Thymus (tissue), 11 donors: ENCODE measurements around the gene HERC2. TPM values are rescaled to one million over a fixed set of nuclear protein-coding genes. Genes with fewer than 3 reads are reported as not detected.
"Not testable (repeated sequence)": the region's sequence is repeated elsewhere in the genome, so short reads cannot be mapped to it uniquely, and the experiment has no call there.

Experiments used
- DNase-seq, 9 donors: peaks; one replicate each; pipeline ENCODE4 v3.0.0-alpha.2; 2013; ENCODE audit warnings: low spot score in 9 of 9, low read depth in 6 of 9, missing footprints in 1 of 9
- H3K27ac ChIP-seq, 2 donors: one replicate each; pipeline ENCODE4 v1.5.1; 2013; ENCODE audit warnings: control low read depth in 1 of 2, low read depth in 1 of 2, low read length in 1 of 2, mild to moderate bottlenecking in 1 of 2, moderate library complexity in 1 of 2
- H3K27me3 ChIP-seq, 2 donors: one replicate each; pipeline ENCODE4 v1.5.1; 2013; ENCODE audit warnings: low read length in 1 of 2; ENCODE audit not compliant: control insufficient read depth in 2 of 2, insufficient read depth in 1 of 2
- H3K36me3 ChIP-seq, 2 donors: one replicate each; pipeline ENCODE4 v1.5.1; 2013; ENCODE audit warnings: low read length in 1 of 2, mild to moderate bottlenecking in 1 of 2, moderate library complexity in 1 of 2; ENCODE audit not compliant: control insufficient read depth in 2 of 2, insufficient read depth in 2 of 2
- H3K4me1 ChIP-seq, 2 donors: one replicate each; pipeline ENCODE4 v1.5.1; 2013; ENCODE audit warnings: low read length in 2 of 2; ENCODE audit not compliant: control insufficient read depth in 2 of 2, insufficient read depth in 2 of 2
- H3K4me3 ChIP-seq, 2 donors: one replicate each; pipeline ENCODE4 v1.5.1; 2013; ENCODE audit warnings: low read length in 2 of 2, control low read depth in 1 of 2, mild to moderate bottlenecking in 1 of 2
- H3K9me3 ChIP-seq, 2 donors: one replicate each; pipeline ENCODE4 v1.5.1; 2013; ENCODE audit warnings: low read length in 1 of 2, mild to moderate bottlenecking in 1 of 2; ENCODE audit not compliant: control insufficient read depth in 2 of 2, insufficient read depth in 1 of 2
- WGBS: extraction: QIAGEN DNeasy Blood & Tissue Kit; methylation state at CpG from one replicate; pipeline ENCODE4 v1.1.7; 2013; 5-methylcytosine and 5-hydroxymethylcytosine counted together
- polyA plus RNA-seq: library from polyadenylated mRNA; stranded (reverse); fragments of 200-250 nt; gene quantifications from one replicate; pipeline ENCODE4 v1.2.3, GENCODE V29; 2013
- total RNA-seq: library from RNA; stranded (reverse); fragments of 120-200 nt; gene quantifications from one replicate; pipeline ENCODE4 v1.2.4, GENCODE V29; 2013
- donor health status: healthy.

HERC2 gene
- total and polyA plus RNA-seq, 2 donors: 18.7 to 27.1 TPM

DNA sequence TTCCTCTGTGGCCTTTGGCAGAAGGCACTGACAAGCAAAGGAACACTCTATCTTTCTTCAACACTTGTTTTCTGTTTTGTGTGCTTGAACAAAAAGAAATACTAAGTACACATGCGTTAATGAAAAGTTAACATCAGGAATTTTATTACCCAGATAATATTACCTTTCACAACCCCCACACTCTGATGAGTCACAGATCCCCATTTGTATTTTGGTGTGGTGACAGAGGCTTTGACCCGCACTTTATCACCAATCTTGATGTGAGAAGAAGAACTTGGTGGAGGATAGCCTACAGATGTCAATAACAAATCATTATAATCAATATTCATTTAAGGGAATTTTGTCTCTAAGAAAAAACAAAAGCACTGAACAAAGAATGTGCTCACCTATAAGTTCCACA lies 123.8 kb downstream of the HERC2 start:
- not testable (repeated sequence) for H3K4me1 ChIP-seq, H3K27ac ChIP-seq, DNase-seq, H3K4me3 ChIP-seq, H3K36me3 ChIP-seq, H3K27me3 ChIP-seq, H3K9me3 ChIP-seq
- 95% methylated on average over 2 of the region's 2 CpGs for WGBS

DNA sequence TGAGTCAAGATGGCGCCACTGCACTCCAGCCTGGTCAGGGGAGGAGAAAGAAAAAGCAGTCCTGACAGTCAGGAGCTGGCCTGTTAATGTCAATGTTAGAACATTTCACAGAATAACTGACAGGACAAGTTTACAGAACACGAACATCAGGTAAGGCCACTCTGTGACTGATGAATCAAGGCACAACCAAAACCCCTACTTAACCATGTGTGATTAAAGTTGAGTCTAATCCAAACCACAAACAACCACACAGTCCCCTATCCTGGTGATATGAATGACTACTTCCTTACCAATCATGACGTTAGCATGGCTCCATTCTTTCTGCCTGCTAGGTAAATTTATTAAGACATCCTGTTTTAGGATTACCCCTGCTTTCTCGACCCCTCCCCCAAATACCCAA lies 124.3 kb downstream of the HERC2 start:
- H3K36me3 ChIP-seq, H3K27me3 ChIP-seq, H3K4me3 ChIP-seq, H3K27ac ChIP-seq, H3K9me3 ChIP-seq, H3K4me1 ChIP-seq, DNase-seq: not testable (repeated sequence)
- 91% methylated on average over 3 of the region's 4 CpGs for WGBS

DNA sequence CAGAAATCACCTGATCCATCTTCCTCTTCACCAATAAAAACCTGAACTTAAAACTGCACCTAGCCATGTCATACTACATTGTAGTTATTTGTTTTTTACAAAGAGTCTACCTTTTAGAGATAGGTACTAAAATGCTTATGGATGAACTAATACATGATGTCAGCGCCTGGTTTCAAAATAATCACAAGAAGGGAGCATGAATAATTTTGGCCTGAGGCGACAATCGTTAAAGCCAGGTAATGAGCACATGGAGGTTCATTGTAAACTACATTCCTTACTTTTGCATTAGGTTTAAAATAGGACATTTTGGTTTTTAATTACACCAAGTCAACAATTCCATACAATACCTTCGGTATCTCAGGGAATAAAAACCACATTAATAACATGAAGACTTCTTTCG lies 125.4 kb downstream of the HERC2 start:
- H3K27me3 ChIP-seq: not testable (repeated sequence)
- WGBS: 89% methylated on average over 5 of the region's 5 CpGs
- peaks cover 0 to 14% of the 10 kb centered on the region in 2 donors for H3K36me3 ChIP-seq

DNA sequence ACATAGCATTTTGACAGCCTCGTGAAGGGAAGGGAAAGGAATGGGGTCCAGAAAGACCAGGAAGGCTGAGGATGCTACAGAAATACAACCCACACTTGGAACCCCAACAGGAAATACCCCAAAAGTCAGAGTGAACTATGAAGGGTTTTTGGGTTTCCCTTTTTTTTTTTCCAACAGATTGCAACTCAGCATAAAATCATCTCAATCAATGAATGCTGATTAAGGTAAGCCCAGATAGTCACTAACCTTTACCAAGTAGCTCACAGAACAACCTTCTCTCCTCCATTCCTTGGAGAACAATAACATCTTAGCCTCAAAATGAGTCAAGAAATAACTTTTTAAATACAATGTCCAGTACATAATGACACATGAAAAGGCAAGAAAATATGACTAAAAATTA lies 129.2 kb downstream of the HERC2 start:
- H3K36me3 ChIP-seq: peaks cover 9 to 27% of the 10 kb centered on the region in 2 donors
- no peak overlapping the region for H3K4me3 ChIP-seq
- no peak for DNase-seq
- H3K27me3 ChIP-seq: no peaks in the 10 kb centered on the region
- H3K9me3 ChIP-seq: no peaks in the 10 kb centered on the region
- H3K27ac ChIP-seq: no peak overlapping the region
- WGBS: 94% methylated on average over 1 of the region's 1 CpG
- H3K4me1 ChIP-seq: no peaks in the 10 kb centered on the region

More for the DNA sequence above, 125.4 kb downstream of the HERC2 start:
- DNase-seq, H3K9me3 ChIP-seq, H3K4me1 ChIP-seq, H3K4me3 ChIP-seq, H3K27ac ChIP-seq: not testable (repeated sequence)

DNA sequence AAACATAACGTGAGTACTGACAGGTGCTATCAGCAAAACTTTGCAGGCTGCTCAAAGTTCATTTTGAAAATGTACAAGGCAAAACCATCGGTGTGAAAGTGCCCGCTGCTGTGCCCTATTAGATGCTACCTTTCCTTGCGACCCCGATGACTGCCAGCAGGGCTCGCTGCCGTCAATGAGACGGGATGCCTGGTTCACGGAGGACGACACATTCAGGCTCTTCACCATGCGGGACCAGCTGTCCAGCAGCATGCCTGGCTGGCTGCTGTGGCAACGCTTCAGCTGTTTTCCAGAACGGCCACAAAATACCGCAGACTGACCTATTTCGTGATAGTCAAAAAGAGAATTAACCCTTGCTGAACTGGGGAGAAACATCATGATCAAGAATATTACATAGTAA lies 130.1 kb downstream of the HERC2 start:
- DNase-seq: no peak
- no peaks in the 10 kb centered on the region for H3K27me3 ChIP-seq
- H3K9me3 ChIP-seq: no peaks in the 10 kb centered on the region
- no peaks in the 10 kb centered on the region for H3K4me1 ChIP-seq
- H3K27ac ChIP-seq: no peak overlapping the region
- WGBS: 95% methylated on average over 15 of the region's 15 CpGs
- H3K4me3 ChIP-seq: no peak overlapping the region
- peaks cover 12 to 31% of the 10 kb centered on the region in 2 donors for H3K36me3 ChIP-seq

DNA sequence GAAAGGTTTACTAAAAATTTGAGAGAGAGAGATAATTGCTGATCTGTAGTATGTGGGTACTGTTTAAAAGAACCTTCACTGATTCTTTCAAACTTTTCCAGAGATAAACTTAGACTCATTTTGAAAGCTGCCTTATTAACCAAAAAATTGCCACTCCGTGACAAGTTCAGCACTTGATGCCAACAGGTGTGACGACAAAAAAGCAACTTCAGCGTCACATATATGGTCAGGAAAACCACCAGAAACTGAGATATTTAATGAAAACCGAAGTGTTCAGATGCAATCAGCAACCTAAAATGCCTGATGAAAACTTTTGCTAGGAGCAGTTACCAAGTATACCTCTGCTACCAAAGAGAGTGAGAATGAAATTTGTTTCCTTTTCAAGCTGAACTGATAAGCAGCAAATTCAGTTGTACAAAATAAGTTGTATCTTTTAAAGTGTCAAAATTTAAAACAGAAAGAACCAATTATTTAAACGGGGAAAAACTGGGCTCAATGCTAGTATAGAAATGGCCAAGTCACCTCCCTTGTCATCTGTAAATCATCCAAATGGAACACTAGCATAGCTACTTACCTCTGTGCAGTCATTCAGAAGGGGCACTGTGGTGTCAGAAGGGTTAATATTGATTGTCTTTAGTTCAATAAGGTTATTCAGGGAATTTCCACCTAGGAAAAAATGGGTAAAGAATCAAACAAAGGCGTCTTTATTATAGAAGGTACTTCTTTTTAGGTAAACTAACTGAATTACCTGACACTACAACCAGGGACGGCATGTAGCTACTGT lies 131.4 kb downstream of the HERC2 start:
- H3K4me1 ChIP-seq: no peaks in the 10 kb centered on the region
- H3K36me3 ChIP-seq: peaks cover 15 to 35% of the 10 kb centered on the region in 2 donors
- H3K9me3 ChIP-seq: no peaks in the 10 kb centered on the region
- no peak for DNase-seq
- no peaks in the 10 kb centered on the region for H3K27me3 ChIP-seq
- H3K4me3 ChIP-seq: no peak overlapping the region
- H3K27ac ChIP-seq: no peak overlapping the region
- WGBS: 96% methylated on average over 7 of the region's 7 CpGs

DNA sequence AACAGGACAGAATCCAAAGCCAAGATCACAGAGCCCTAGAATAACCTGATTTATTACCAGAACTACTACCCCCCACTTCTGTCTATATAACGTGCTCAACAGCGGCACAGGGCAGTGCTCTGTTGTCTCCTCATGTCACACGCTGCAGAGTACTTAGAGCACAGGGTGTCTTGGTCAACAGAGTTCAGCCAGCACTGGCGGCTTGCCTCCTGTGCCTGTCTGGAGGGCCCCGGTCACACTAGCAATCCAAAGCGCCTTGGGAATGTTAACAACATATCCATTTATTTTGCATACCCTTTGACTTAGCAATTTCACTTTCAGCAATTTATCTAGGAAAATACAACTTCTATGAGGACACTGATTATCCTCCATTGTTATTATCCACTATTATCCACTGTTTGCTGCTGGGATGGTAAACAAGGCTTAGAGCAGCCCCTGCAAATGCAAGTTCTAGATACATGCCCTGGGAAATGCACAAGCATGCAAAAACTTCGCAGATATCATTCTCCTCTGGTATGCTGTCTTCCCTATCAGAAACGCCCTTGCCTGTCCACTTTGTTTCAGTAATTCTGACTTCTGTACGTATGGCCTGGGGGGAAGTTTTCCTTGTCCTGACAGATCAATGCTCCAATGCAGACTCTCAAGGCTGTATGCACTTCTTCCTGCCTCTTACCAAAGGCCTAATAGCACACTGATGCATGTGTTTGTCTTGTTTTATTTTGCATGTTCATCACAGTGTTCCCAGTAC lies 136.7 kb downstream of the HERC2 start:
- H3K27ac ChIP-seq: no peak overlapping the region
- WGBS: 99% methylated on average over 9 of the region's 9 CpGs
- no peak for DNase-seq
- no peak overlapping the region for H3K4me3 ChIP-seq
- H3K9me3 ChIP-seq: no peaks in the 10 kb centered on the region
- H3K27me3 ChIP-seq: no peaks in the 10 kb centered on the region
- peaks cover 17 to 24% of the 10 kb centered on the region in 2 donors for H3K36me3 ChIP-seq
- no peaks in the 10 kb centered on the region for H3K4me1 ChIP-seq

DNA sequence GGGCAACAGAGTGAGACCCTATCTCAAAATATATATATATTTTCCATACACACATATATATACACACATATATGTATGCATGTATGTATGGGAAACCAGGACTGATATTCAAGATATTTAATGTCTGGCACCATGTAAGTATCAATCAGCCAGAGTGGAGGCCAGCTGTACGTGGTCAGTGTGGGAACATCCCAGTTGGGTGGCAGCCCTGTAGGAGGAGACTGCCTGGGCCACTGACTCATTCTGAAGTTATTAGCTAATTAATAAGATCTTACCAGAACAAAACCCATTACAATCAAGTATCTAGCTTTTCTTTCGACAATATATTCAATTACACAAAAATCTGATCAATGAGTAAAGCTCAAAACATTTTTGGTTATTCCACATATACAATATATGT lies 137.8 kb downstream of the HERC2 start:
- DNase-seq: no peak
- Histone ChIP-seq H3K9me3 (no peaks in the 10 kb centered on the region), H3K27ac (no peak overlapping the region), H3K27me3 (no peaks in the 10 kb centered on the region), H3K36me3 (peaks cover 17 to 22% of the 10 kb centered on the region in 2 donors), H3K4me1 (no peaks in the 10 kb centered on the region), H3K4me3 (no peak overlapping the region)
- WGBS: 100% methylated on average over 2 of the region's 2 CpGs

DNA sequence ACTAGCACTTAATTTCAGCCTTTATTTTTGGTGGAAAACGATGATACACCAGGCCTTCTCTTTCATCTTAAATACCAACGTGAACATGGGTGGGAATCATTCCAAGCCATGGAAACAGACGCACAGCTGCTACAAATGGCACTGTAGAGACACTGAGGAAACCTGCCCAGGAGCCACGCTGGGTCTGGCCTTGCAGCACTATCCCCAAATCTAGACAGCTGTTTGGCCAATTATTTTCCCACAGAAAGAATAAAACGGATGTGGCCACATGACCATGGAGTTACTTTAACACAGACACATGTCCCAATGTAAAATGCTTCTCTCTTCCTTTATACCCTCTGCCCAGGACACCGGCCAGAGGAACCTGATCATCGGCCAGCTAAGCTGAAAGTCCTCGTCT lies 139.2 kb downstream of the HERC2 start:
- H3K27ac ChIP-seq: no peak overlapping the region
- H3K4me3 ChIP-seq: no peak overlapping the region
- WGBS: 97% methylated on average over 8 of the region's 8 CpGs
- no peaks in the 10 kb centered on the region for H3K4me1 ChIP-seq
- H3K36me3 ChIP-seq: peaks cover 15 to 17% of the 10 kb centered on the region in 2 donors
- no peaks in the 10 kb centered on the region for H3K9me3 ChIP-seq
- H3K27me3 ChIP-seq: no peaks in the 10 kb centered on the region
- DNase-seq: no peak
